ENCODE results near the gene TTLL9. TPM values are rescaled to one million over a fixed set of nuclear protein-coding genes. Genes with fewer than 3 reads are reported as not detected.

TTLL9 gene
- total and polyA plus RNA-seq, 2 of the 13 experiments (the other 11 are each of a cell fraction or from before 2014, with no cell fraction given) = not detected

- no peak for TF ChIP-seq ZNF557 (CRISPR knock-in tag; IDR thresholded peaks at IDR 0.05)
- no peak for TF ChIP-seq THAP8 (CRISPR knock-in tag; IDR thresholded peaks at IDR 0.05; ENCODE audit: borderline replicate concordance)
- no peak; the same call in 1 of the 2 replicates for TF ChIP-seq ZNF556 (CRISPR knock-in tag; IDR thresholded peaks at IDR 0.05; ENCODE audit: borderline replicate concordance)
- no peak for TF ChIP-seq ZBTB42 (CRISPR knock-in tag; IDR thresholded peaks at IDR 0.05)
- 0 out of 2 replicates have a peak, but pooled peaks have one; percentile 32 for TF ChIP-seq HNF1B (CRISPR knock-in tag; IDR thresholded peaks at IDR 0.05)
- TF ChIP-seq ZNF563 (CRISPR knock-in tag; IDR thresholded peaks at IDR 0.05) = no peak
- no peak for TF ChIP-seq PCBP2 (optimal IDR thresholded peaks at IDR 0.05; ENCODE audit: low read depth, low read length, poor library complexity, severe bottlenecking)
- no peak for TF ChIP-seq SIN3A (IDR thresholded peaks at IDR 0.05; ENCODE audit: borderline replicate concordance, low read depth, low read length)
- 0 out of 2 replicates have a peak, but pooled peaks have one; percentile 5 for TF ChIP-seq BHLHE40 (IDR thresholded peaks at IDR 0.05; ENCODE audit: low read length)
- TF ChIP-seq CCDC6 (CRISPR knock-in tag; IDR thresholded peaks at IDR 0.05) = no peak
- no peak for TF ChIP-seq ZNF3 (CRISPR knock-in tag; IDR thresholded peaks at IDR 0.05)
- no peak for TF ChIP-seq FOXO4 (CRISPR knock-in tag; conservative IDR thresholded peaks at IDR 0.05)
- no peak for TF ChIP-seq ZFP36 (IDR thresholded peaks at IDR 0.05; ENCODE audit: borderline replicate concordance, low read depth, low read length, partially characterized antibody)
- TF ChIP-seq ZFP82 (CRISPR knock-in tag; IDR thresholded peaks at IDR 0.05; ENCODE audit: borderline replicate concordance) = no peak
- TF ChIP-seq GFI1 (CRISPR knock-in tag; IDR thresholded peaks at IDR 0.05; ENCODE audit: borderline replicate concordance) = no peak
- no peak for TF ChIP-seq ATM (IDR thresholded peaks at IDR 0.05; ENCODE audit: borderline replicate concordance)
- TF ChIP-seq ARID2 (CRISPR knock-in tag; IDR thresholded peaks at IDR 0.05; ENCODE audit: borderline replicate concordance) = no peak
- TF ChIP-seq LCORL (IDR thresholded peaks at IDR 0.05) = no peak
- no peak for TF ChIP-seq LCORL (CRISPR knock-in tag; IDR thresholded peaks at IDR 0.05)
- no peak for TF ChIP-seq EP300 (IDR thresholded peaks at IDR 0.05; ENCODE audit: low read depth in 2 of 2, low read length in 2 of 2)
- no peak for TF ChIP-seq EP300 (CRISPR knock-in tag; IDR thresholded peaks at IDR 0.05; ENCODE audit: borderline replicate concordance)
- TF ChIP-seq CBX5 (CRISPR knock-in tag; IDR thresholded peaks at IDR 0.05; ENCODE audit: borderline replicate concordance) = peak; percentile 70; the same call in 1 of the 2 replicates
- no peak for TF ChIP-seq ZBTB21 (CRISPR knock-in tag; IDR thresholded peaks at IDR 0.05)
- TF ChIP-seq PCBP1 (IDR thresholded peaks at IDR 0.05; ENCODE audit: borderline replicate concordance, low read depth, low read length) = no peak
- TF ChIP-seq FOXC1 (CRISPR knock-in tag; IDR thresholded peaks at IDR 0.05; ENCODE audit: borderline replicate concordance) = no peak
- TF ChIP-seq YEATS4 (CRISPR knock-in tag; IDR thresholded peaks at IDR 0.05; ENCODE audit: borderline replicate concordance) = no peak
- TF ChIP-seq SNAI1 (CRISPR knock-in tag; IDR thresholded peaks at IDR 0.05; ENCODE audit: borderline replicate concordance) = 0 out of 2 replicates have a peak, but pooled peaks have one; percentile 36
- no peak for TF ChIP-seq TBX3 (IDR thresholded peaks at IDR 0.05; ENCODE audit: borderline replicate concordance)
These were observed 34.2 kb upstream of the TTLL9 start (continued) for GRCh38 chr20:31835977-31836852.

Measured in HepG2 (cell line).